CMK (cell line): ENCODE measurements around the gene CARD8.
"Not testable (repeated sequence)": the region's sequence is repeated elsewhere in the genome, so short reads cannot be mapped to it uniquely, and the experiment has no call there.

ENCODE experiments used
- DNase-seq: peaks from one replicate; pipeline ENCODE4 v3.0.0-alpha.2; 2010; ENCODE audit warnings: low read depth

CARD8 gene

DNA sequence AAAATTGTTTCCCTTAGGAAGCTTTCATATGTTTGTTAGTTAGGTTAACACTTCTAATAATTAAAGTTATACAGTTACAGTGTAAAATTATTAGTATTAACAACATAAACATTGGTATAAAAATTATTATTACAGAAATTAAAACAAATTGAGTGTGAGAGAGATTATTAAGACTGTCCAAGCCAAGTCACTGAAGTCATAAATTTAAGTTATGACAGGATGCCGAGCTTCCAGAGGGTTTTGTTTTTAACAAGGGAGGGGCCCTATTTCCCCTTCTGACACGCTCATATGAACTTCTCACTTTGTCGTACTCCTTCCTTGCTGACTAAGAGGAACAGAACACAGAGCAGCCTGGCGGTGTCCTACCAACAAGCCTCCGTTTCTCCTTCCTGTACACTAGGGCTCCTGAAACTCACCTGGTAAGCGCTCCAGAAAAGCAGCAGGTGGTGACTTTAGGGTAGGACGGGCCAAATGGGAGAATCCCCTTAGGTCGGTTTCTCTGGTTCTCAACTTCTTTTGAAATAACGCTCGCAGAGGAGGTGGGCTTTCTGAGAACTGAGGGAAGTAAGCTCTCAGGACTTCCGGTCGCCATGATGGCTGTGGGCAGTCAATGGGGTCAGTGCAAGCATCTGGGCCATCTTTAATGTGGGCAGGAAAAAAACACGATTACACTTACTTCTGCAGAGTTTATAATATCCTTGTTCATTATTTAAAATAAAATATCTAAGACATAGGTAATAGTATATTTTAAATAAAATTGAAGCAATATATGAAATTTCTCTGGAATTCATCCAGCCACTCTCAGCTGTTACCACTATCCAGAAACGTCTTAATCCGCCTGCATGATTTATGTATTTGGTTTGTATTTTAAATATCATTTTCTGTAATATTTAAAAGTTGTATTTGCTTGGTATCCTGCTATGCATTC, at the start of gene CARD8:
Gene CARD8 (minus strand): TSS at position 537 of the 928 bp plus-strand sequence. CDS start 14,892 bp downstream, outside the sequence.
- DNase-seq: peak; percentile 85

GRCh38 chr19:48303866-48304265, 48.2 kb upstream of the CARD8 start:
- DNase-seq: no peak

- DNase-seq: no peak
Measured at GRCh38 chr19:48303367-48303766, 47.7 kb upstream of the CARD8 start.

GRCh38 chr19:48302600-48302959, 46.9 kb upstream of the CARD8 start:
- no peak for DNase-seq

GRCh38 chr19:48301886-48302599, 46.3 kb upstream of the CARD8 start:
- no peak for DNase-seq

GRCh38 chr19:48297975-48298374, 42.3 kb upstream of the CARD8 start:
- no peak for DNase-seq

DNA sequence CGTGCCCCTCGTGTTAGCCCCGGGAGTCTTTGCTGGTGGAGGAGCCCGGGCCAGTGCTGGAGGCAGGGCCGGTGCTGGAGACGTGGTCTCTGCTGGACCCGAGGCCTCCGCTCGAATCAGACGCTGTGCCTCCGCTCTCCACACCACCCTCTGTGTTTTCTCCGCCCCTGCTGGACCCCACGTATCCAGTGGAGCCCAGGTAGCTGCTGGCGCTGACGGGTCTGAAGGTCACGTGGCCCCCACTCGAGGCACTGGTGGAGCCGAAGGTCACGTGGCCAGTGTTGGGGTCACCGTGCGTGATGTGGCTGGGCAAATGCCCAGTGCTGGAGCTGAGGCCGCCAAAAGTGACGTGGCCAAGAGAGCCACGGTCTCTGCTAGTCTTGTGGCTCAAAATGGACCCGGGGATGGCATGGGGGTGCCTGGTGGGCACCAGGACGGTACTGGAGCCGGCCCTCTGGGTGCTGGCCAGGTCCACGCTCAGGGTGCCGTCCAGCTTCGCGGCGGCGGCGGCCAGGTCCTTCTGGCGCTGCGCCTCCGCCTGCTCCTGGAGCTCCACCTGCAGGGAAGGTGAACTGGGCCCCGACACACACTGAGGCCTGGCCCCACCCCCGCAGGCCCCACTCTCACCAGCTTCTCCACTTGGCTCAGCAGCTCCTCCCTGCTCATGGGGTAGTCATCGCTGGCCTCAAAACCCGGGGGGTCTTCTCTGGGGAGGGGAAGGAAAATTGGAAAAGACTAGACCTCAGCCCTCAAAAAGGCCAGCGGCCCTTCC, 41.4 kb upstream of the CARD8 start:
- DNase-seq: no peak

- DNase-seq: no peak
Measured at GRCh38 chr19:48295458-48295857, 39.7 kb upstream of the CARD8 start.

DNA sequence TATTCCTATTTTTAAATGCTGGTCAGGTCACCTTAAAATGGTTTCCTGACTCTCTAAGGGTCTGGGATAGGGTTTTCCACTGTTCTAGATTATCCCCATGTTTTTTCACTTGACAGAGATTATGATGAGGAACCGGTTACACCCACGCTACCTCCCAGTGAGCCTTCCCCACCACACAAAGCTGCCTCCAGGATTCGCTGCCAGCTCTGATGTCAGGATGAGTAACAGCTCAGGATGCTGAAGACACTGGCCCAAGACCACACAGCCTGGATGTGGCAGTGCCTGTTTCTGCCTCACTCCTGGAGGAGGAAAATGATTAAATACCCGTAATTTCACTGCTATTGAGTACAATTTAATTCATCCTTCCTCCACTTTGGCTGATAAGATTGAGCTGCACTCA, 37.1 kb upstream of the CARD8 start:
- DNase-seq: no peak

- not testable (repeated sequence) for DNase-seq
Measured at GRCh38 chr19:48291489-48291815, 35.7 kb upstream of the CARD8 start.

DNA sequence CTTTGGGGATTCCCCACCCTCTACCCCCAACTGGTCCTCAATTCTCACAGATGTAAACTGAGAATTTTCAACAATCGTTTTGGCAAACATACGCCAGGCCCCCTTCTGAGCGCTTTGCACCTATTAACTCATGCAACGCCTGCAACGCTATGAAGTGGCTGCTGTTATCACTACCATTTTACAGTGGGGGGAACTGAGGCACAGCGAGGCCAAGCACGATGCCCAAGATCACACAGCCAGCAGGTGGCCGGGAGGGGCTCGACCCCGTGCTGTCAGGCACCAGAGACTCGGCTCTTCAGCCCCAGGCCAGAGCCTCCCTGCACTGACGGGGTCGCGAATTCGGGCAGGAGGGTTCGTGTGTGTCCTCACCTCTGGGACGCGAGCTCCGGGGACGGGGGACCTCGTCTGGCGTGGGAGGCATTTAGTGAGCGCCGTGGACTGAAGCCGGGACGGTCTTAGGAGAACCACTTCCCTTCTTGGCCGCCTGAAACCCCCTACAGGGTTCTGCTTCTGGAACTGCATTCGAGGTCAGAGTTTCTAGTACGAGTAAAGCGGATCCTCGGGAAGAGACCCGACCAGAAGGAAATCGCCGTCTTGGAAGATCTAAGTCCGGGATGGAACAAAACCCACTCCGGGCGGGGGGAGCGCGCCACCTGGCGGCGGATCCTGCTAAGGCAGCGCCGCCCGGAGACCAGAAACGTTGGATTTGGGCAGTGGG, 35.2 kb upstream of the CARD8 start:
- DNase-seq: peak; percentile 43

GRCh38 chr19:48290401-48290770, 34.7 kb upstream of the CARD8 start:
- no peak for DNase-seq

GRCh38 chr19:48287748-48288147, 32.0 kb upstream of the CARD8 start:
- no peak for DNase-seq

- no peak for DNase-seq
Measured at GRCh38 chr19:48284896-48285295, 29.2 kb upstream of the CARD8 start.

DNA sequence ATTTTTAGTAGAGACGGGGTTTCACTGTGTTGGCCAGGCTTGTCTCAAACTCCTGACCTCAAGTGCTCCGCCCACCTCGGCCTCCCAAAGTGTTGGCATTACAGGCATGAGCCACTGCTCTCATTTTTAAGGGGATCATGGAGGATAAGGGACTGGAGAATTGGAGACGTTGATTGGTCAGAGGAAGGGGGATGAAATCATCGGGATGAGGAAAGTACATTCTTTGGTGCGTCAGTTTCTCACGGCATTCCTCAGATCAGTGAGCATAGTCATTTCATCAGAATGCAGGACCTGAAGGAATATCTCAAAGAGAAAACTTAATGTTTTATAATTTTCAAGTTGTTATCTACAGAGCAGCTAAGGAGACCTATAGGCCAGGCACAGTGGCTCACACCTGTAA, 28.2 kb upstream of the CARD8 start:
- no peak for DNase-seq

- DNase-seq: no peak
Measured at GRCh38 chr19:48279747-48280146, 24.0 kb upstream of the CARD8 start.

- DNase-seq: no peak
Measured at GRCh38 chr19:48274938-48275337, 19.2 kb upstream of the CARD8 start.

GRCh38 chr19:48274173-48274572, 18.5 kb upstream of the CARD8 start:
- DNase-seq: no peak

DNA sequence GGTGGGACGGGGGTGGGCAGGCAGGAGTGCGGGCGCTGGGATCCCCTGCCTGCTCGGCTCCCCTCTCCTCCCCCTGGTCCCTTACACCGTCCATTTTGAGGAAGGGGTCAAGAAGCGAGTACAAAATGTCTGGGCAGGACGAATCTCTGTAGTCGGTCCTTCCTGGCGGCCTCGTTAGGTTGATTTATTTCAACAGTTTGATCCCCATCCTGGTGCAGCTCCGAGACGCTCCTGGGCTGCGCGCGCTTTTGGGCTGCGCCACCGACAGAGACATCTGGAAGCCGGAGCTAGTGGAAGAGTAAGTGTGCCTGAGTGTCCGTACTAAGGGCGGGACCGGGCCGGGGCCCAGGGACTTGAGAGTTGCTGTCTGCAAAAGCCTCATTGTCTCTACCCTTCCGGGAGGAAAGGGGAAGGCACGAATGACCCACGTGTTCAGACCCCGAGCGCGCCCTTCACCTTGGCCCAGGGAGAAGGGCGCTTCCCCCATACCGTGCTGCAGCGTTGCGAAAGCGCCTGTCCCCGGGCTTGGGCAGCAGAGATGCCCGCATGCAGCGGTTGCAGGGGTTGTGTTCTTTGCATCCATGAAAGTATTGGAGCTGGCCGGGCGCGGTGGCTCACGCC, 15.9 kb upstream of the CARD8 start:
- DNase-seq: no peak

- DNase-seq: not testable (repeated sequence)
Measured at GRCh38 chr19:48269617-48270026, 13.9 kb upstream of the CARD8 start.

GRCh38 chr19:48265326-48265725, 9.6 kb upstream of the CARD8 start:
- DNase-seq: not testable (repeated sequence)

DNA sequence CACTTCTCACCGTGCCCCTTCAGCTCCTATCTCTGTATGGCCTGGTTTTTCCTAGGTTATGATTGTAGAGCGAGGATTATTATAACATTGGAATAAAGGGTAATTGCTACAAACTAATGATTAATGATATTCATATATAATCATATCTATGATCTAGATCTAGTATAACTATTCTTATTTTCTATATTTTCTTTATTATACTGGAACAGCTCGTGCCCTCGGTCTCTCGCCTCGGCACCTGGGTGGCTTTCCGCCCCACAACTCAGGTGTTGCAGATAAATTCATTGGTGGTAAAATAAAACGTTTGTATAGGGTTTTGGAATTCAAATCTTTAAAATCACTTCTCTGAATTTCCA, 4.6 kb upstream of the CARD8 start:
- not testable (repeated sequence) for DNase-seq
